Gastroesophageal sphincter (tissue), 4 donors: ENCODE data around the gene CDH11. TPM values are rescaled to one million over a fixed set of nuclear protein-coding genes. Genes with fewer than 3 reads are reported as not detected.

Source experiments
- ATAC-seq: fragments of 150-250 bp; one replicate; pipeline ENCODE4 v1.9.1; 2016; ENCODE audit warnings: mild to moderate bottlenecking, moderate library complexity
- H3K27ac ChIP-seq, 4 donors: fragments of 200-600 bp; sonication (generic) in 3 of 4; 1 replicate in 3 of 4; 2 replicates in 1 of 4; pipeline ENCODE4 v1.5.1; 2016 to 2019
- H3K27me3 ChIP-seq: fragments of 200-600 bp; sonication (generic); one replicate; pipeline ENCODE4 v1.5.1; 2019
- H3K36me3 ChIP-seq, 2 donors: fragments of 200-600 bp; sonication (generic); one replicate each; pipeline ENCODE4 v1.5.1; 2019; ENCODE audit warnings: control low read depth in 1 of 2
- H3K4me1 ChIP-seq, 3 donors: fragments of 200-600 bp; sonication (generic); 1 replicate in 2 of 3; 2 replicates in 1 of 3; pipeline ENCODE4 v1.5.1; 2016 to 2019; ENCODE audit warnings: control low read depth in 2 of 3
- H3K4me3 ChIP-seq, 2 donors: fragments of 200-600 bp; sonication (generic); one replicate each; pipeline ENCODE4 v1.5.1; 2019; ENCODE audit warnings: mild to moderate bottlenecking in 1 of 2, moderate library complexity in 1 of 2
- H3K9me3 ChIP-seq, 3 donors: fragments of 200-600 bp; sonication (generic); one replicate each; pipeline ENCODE4 v1.5.1; 2017 to 2019; ENCODE audit warnings: control low read depth in 2 of 3
- CTCF ChIP-seq, 4 experiments: fragments of 200-600 bp in 2 of 4; fragments of 450-650 bp in 2 of 4; sonication (generic) in 1 of 4; IDR thresholded peaks; one replicate each; pipeline ENCODE4 v1.5.1; 2017 to 2019; ENCODE audit warnings: antibody characterized with exemption in 4 of 4, mild to moderate bottlenecking in 2 of 4, moderate library complexity in 2 of 4
- EP300 ChIP-seq: sonication (generic); formaldehyde crosslinking; IDR thresholded peaks from one replicate; pipeline ENCODE4 v1.6.1; 2017; ENCODE audit warnings: antibody characterized with exemption, mild to moderate bottlenecking
- POLR2A ChIP-seq, 2 donors: fragments of 450-650 bp; IDR thresholded peaks; one replicate each; pipeline ENCODE4 v1.6.1; 2017; ENCODE audit warnings: antibody characterized with exemption in 2 of 2, mild to moderate bottlenecking in 2 of 2, moderate library complexity in 1 of 2
- POLR2AphosphoS5 ChIP-seq: sonication (generic); formaldehyde crosslinking; IDR thresholded peaks from one replicate; pipeline ENCODE4 v1.6.1; 2017; ENCODE audit warnings: antibody characterized with exemption
- WGBS, 2 donors: methylation state at CpG; one replicate each; pipeline ENCODE4 v1.1.5; 2018; ENCODE audit warnings: low coverage in 1 of 2; 5-methylcytosine and 5-hydroxymethylcytosine counted together
- total RNA-seq, 4 donors: library from RNA; depleted of rRNA; stranded (reverse); fragments of >200 nt; gene quantifications; one replicate each; pipeline ENCODE4 v1.1.0, GENCODE V29; 2016

The CDH11 gene
- 10 to 100 TPM; 37.4 to 78.9 (median 62.8) TPM for total RNA-seq

- Histone ChIP-seq H3K9me3 (no peaks in the 10 kb centered on the region), H3K4me3 (peak within 1 kb of the TSS; percentile 69 to 78), H3K27me3 (peaks cover 11% of the 10 kb centered on the region), H3K27ac (peak within 1 kb of the TSS; percentile 76 to 96 (median 93)), H3K36me3 (no peaks in the 10 kb centered on the region), H3K4me1 (peaks cover 0 to 69% (median 10%) of the 10 kb centered on the region in 3 donors)
- TF ChIP-seq CTCF (IDR thresholded peaks at IDR 0.05) (peak; percentile 49 to 80 (median 50)), POLR2A (IDR thresholded peaks at IDR 0.05) (peak; percentile 36 to 48), EP300 (no peak), POLR2AphosphoS5 (peak; percentile 82)
- 4% methylated on average over 8 of the region's 69 CpGs; no CpG with 5 or more reads in 1 of the 2 donors for WGBS, 2 donors
- ATAC-seq, result peak; percentile 71
Observed at GRCh38 chr16:65121870-65122723, at the start of gene CDH11. Gene CDH11 (minus strand): TSS chr16:65122063. CDS start chr16:65004869, 117,194 bp downstream.

GRCh38 chr16:65154321-65154720, 32.5 kb upstream of the CDH11 start:
- no peak overlapping the region for H3K27ac ChIP-seq
- no peaks in the 10 kb centered on the region for H3K4me1 ChIP-seq
- TF ChIP-seq EP300 (no peak), CTCF (IDR thresholded peaks at IDR 0.05) (no peak), POLR2AphosphoS5 (no peak), POLR2A (IDR thresholded peaks at IDR 0.05) (no peak)
- H3K4me3 ChIP-seq, result no peak overlapping the region
- no peaks in the 10 kb centered on the region for H3K36me3 ChIP-seq
- no peak for ATAC-seq
- no peaks in the 10 kb centered on the region for H3K27me3 ChIP-seq
- H3K9me3 ChIP-seq, result no peaks in the 10 kb centered on the region
- 69 to 100% methylated on average over 2 to 3 of the region's 3 CpGs for WGBS, 2 donors

- Histone ChIP-seq H3K4me3 (no peak overlapping the region), H3K4me1 (no peaks in the 10 kb centered on the region), H3K27ac (no peak overlapping the region), H3K27me3 (no peaks in the 10 kb centered on the region), H3K36me3 (no peaks in the 10 kb centered on the region), H3K9me3 (no peaks in the 10 kb centered on the region)
- ATAC-seq, result no peak
- 81 to 88% methylated on average over 1 of the region's 1 CpG for WGBS, 2 donors
- TF ChIP-seq EP300 (no peak), POLR2AphosphoS5 (no peak), CTCF (IDR thresholded peaks at IDR 0.05) (no peak), POLR2A (IDR thresholded peaks at IDR 0.05) (no peak)
Observed at GRCh38 chr16:65153365-65154105, 31.7 kb upstream of the CDH11 start.

GRCh38 chr16:65148804-65149203, 26.9 kb upstream of the CDH11 start:
- H3K27ac ChIP-seq, result no peak overlapping the region
- no peaks in the 10 kb centered on the region for H3K36me3 ChIP-seq
- TF ChIP-seq EP300, result no peak
- TF ChIP-seq CTCF (IDR thresholded peaks at IDR 0.05), result no peak
- no peak for TF ChIP-seq POLR2A (IDR thresholded peaks at IDR 0.05)
- TF ChIP-seq POLR2AphosphoS5, result no peak
- no peak for ATAC-seq
- H3K9me3 ChIP-seq, result no peaks in the 10 kb centered on the region
- no peaks in the 10 kb centered on the region for H3K4me1 ChIP-seq
- no peaks in the 10 kb centered on the region for H3K27me3 ChIP-seq
- H3K4me3 ChIP-seq, result no peak overlapping the region
